Stimulated activated CD8-positive, alpha-beta memory T cell treated with anti-CD3 and anti-CD28 coated beads, Interleukin-2, amount 100 ng/mL, for 1 hour (primary cell): ENCODE measurements around the gene SMCO2.

Experiments
- DNase-seq, 2 donors: peaks; one replicate each; pipeline ENCODE4 v3.0.0-alpha.2; 2020; ENCODE audit warnings: low read depth in 2 of 2

SMCO2 gene

DNA sequence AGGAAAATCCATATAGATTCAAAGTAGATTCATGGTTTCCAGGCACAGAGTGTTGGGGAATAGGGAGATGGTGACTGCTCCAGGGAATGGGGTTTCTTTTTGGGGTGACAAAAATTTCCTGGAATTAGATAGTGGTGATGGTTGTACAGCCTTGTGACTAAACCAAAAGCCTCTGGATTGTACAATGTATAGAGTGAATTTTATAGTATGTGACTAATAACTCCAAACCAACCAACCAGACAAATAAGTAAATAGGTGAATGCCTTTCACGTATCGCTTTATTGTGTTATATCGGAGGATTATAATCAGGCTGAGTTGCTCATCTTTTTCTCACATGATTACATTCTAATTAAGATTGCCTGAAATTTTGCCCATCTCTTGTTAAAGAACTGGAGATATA, 52.8 kb downstream of the SMCO2 start:
- no peak for DNase-seq

DNA sequence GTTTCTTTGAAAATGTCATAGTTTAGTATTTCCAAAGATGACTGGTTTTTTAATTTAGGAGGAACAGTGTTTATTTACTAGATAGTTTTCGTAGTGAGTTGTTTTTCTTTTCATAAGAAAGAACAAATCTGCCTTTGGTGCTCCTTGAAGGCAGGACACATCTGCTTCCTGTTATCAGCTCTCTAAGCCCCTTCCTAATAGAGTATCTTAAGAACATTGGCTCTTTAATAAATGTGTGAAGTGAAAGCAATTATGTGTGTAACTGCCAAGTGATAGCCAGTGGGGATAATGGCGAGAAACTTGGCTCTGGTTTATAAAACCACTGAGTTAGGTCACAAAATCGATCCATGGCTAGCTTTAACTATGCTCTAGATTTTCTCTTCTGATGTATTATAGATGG, 54.0 kb downstream of the SMCO2 start:
- no peak for DNase-seq

DNA sequence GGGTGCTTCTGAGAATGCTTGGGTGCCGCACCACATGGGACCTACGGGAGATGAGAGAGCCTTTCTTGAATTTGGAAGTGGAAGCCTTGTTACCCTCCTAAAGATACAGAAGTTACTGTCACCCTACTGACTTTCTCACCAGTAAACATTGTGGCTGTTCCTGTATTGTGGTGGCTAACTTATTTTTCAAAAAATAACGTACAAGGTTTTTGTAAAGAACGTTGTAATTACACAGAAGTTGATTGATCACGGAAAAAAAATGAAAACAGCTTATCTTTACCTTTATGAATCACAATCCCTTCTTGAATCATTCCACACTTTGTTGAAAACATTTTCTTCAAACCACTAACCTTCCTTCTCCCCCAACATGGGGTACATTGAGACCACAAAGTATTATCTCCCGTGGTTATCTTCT, 55.5 kb downstream of the SMCO2 start:
- no peak for DNase-seq

DNA sequence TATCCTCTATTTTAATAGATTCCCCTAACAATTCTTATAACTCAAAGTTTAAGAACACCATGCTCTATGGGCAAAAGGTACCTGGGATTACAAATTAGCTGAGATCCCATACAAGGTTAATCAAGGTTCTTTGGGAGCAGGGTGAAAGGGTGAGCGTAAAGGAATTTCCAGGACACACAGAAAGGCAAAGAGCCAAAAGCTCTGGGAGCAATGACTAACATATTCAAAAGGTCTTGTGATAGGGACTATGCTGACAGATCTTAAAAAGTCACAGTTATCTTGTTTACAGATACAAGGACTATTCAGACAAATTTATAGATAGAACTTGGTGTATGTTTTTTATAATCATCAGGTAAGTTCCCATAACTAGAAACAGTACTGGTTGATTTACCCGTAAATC, 58.0 kb downstream of the SMCO2 start:
- DNase-seq = no peak

DNA sequence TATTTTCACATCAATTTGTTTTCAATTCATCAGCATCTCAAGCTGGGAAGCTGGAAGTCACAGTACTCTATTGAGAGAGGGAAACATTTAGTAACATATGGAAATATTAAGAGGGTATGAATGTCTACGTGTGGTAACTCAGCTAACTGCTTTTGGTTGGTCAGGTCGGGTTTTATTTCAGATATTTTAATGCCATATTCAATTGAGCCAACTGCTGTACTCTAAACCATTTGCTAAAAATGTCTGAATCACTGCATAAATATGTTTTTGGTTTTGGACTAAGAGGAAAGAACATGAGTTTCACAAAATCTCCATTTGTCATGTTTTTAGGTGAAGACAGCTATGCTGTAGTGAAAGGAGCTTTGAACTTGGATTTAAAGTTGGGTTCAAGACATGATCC, 58.6 kb downstream of the SMCO2 start:
- no peak for DNase-seq

DNA sequence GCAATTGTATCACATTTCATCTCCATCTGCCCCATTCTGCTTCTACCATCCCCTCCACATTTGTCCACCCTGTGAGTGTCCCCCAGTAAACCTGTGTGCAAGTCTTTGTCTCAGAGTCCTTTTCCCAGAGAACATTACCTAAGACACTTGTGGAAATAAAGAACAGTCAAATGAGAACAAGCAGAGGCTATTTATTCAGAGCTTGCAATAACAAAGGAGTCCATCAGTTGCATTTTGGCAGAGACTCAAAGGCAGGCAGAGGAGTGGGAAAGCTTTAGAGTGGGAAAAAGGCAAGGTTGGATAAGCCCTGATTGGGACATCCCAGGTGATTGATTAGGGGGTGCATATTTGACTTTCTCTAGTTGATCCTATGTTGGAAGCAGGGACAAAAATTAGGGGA, 59.2 kb downstream of the SMCO2 start:
- DNase-seq = no peak

DNA sequence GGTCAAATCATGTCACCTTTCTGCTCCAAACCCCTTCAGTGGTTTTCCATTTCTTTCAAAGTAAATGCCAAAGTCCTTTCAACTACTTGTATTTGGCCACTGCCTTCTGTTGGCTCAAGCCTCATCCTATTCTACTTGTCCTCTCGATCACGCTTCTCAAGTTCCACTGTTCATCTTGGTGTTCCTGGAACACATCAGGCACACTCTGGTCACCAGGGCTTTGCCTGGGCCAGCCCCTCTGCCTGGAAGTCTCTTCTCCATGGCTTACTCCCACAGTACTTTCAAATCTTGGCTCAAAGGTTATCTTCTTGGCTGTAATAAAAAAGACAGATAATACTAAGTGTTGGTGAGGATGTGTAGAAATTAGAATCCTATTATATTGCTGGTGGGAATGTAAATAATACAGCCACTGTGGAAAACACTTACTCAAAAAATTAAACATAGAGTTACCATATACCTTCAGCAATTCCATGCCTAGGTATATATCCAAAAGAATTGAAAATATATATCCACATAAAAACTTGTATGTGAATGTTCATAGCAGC, 60.2 kb downstream of the SMCO2 start:
- DNase-seq = no peak

DNA sequence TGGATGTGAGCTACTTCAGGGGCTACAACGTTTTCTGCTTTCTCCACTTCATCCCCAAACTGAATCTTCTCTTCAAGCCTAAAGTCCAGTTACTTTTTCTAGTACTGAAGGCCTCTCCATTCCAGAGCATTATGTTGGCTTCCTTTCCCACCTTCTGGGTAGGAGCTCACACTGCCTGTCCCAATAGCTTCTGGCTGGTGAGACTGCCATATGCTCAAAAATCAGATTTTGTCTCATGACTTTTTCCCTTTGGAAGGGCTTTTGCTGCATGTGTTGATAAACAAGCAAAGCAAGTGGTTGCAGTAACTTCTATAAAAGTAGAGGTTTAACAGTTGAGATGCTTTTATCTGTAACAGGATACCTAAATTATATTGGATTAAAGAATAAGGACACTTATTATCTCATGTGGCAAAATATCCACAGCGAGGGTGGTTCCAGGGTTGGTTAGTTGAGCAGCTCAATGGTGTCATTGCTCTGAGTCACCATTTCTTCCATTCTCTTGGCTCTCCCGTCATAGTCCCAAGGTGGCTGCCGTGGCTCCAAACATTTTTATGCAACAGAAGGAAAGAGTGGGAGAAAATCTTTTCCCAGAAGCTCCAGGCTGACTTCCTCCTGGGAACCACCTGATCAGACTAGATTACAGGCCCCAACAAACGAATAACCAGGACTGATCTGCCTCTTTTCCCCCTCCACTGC, 62.3 kb downstream of the SMCO2 start:
- DNase-seq = no peak

DNA sequence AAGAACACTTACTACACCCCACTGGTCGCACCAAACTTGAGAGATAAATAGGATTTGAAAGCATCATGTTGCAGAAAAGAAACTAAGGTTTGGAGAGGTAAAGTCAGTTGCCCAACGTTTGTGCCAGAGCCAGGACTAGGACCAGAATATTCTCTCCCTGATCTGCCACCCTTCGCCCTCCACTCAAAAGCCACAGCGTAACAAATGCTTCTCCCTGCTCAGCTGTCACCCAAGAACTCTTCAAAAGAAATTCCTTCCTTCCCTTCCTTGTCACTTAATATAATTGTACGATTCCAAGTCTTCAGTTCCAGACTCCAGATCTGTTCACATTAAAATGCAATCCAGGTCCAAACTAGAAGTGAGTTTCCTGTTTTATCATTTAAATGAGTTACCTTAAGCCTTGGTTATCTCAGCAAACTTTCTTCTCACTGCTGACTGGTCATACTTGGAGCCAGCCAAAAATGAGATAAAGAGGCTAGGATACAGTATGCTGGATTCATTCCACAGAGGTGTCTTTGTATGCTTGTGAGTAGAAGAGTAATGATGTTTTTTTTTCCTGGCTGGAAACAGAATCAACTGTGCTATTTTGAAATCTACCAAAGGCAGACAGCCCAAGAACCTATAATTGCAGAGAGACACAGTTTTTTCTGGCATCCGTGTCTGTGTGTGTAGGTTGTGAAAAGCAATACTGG, 64.6 kb downstream of the SMCO2 start:
- no peak for DNase-seq

DNA sequence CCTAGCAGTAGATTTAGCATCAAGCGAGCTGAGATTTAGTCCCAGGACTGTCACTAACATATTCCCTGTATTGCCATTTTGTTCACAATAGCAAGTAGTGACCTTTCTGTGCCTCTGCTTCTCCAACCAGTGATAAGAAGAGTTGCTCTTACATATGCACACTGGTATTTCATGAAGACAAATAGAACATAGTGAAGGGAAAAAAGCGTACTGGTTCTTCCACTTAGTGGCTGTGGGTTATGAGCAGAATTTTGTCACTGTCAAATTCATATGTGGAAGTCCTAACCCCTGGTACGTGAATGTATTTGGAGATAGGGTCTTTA, 65.1 kb downstream of the SMCO2 start:
- DNase-seq = no peak

DNA sequence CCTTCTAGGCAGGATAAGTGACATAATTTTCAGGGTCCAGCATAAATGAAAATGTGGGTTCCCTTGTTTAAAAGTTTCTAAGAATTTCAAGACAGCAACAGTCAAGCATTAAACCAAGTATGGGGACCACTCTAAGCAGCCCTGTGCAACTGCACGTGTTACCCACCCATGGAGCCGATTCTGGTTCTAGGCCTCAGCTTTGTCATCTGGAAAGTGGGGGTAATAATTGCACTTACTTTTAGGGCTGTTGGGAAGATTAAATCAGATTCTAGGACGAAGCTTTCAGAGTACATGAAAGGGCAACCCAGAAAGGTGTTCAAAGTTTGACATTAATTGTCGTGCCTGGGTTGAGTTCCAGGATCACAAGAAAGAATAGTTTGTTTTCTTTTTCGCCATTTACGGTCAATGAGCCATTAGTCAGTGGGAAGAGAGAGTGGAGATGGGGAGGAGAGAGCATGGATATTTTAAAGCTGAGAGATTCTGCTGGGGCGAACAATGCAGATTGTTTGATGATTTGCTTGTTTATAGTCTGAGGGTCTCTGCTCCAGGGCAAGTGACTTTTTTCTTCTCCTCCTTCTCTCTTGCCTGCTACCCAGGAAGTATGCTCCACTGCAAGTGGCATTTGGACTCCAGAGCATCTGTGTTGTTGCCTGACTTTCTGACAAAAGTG, 66.8 kb downstream of the SMCO2 start:
- no peak for DNase-seq

DNA sequence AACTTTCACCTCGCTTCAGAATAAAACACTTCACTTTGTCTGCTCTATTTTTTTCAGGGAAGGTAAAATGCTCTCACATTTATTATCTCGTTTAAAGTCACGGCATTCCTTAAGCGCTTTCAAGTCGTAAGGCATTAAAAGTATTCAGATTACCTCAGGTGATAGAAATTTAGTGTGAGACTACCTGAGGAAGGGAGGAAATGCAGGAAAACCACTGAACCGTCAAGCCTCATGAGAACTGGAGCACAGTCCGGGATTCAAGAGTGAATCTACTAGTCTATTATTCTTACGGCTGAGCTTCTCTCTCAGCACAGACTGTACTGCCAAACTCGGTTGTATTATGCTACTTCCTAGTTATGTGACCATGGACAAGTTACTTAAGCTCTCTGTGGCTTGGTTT, 69.1 kb downstream of the SMCO2 start:
- no peak for DNase-seq

DNA sequence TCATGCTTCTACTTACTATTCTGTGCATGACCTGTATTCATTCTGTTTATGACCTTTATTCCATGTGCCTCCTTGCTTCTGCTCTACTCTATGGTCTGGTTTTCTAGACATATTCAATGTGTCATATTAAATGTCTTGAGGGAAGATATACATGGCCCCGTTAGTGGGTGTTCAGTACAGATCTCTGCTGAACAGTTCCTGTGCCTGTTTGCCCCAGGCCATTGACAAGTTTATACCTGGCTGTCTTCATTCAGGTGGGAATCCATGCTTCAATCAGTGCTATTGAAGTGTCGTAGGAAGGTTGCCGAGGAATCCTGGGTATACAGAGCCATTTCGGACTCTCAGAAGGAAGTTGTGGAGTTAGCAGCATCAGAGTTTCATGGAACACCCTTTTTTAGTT, 70.1 kb downstream of the SMCO2 start:
- DNase-seq = no peak

DNA sequence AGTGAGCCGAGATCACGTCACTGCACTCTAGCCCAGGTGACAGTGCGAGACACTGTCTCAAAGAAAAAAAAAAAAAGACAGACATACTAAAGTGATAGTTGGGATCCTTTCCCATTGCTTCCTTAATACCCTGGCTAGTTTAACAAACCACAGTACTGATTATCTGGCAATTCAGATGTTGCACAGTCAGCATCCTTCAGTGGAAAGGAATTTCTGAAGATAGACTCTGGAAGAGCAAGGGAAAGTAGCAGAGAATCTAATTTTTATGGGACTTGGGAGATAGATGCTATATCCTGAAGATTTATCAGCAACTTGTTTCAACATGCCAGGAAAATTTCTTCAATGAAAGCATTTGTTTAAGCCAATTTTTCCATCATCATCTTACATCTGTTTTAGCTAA, 71.0 kb downstream of the SMCO2 start:
- no peak for DNase-seq

DNA sequence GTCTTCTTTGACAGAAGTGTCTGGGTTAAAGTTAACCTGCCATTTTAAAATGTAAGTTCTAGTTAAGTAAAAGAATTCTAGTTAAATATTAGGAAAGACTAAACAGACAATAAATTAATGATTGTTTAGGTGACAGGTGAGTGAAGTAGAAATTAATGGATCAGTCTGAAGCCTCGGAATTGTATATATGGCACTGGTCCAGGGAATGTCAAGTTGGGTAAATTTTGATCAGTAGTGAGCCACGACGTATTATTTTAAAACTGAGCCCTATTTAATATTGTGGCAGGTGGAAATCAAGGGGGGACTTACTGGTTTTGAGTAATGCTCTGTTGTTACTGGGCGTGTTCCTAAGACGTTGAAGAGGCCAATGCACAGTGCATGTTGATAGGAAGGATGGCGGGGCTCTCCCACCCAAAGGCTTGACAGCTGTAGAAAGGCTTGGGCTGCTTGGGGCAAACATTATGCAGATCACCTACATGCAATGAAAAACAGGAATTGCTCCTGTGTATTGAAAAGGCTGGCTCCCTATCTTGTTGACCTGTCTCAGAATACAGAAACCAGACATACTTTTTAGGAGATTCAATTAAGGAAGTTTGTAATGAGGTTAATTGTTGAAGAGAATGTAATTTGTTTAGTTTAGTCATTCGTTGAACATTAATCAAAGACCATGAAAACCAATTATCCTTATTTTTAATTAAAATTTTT, 71.6 kb downstream of the SMCO2 start:
- DNase-seq = no peak

DNA sequence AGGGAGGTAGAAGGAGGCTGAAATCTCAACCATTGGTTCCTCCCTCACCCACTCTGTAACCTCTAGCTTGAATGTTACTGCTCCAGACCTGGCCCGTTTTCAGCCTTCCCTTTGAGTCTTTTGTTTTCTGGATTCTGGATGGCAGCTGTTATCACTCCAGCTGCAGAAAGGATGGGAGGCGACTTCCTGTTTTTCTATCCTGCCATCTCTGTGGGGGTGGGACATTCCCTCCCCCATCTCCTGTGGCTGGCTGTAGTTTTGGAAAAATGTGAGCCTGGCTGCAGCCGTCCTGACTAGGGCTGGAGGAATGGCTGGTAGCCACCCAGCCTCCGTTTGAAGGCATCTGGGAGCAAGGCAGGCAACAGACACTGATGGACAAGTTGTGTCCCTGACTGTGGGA, 74.5 kb downstream of the SMCO2 start:
- no peak for DNase-seq

DNA sequence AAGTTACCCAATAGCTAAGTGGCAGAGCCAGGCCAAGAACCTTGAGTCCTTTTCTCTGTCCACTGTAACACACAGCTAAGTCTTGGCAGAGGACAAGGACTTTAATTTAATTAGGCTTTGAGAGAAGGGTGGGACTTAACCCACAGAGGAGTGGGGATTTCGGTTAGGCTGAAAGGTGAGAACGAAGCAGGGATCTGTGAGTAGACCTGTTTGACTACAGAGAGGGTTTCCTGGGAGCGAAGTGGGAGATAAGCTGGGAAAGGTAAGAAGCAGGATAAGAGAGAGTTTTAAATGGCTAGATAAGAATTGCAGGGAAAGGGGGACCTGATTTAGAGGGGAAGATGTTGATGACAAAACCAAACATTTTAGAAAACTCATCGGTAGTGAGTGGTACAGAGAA, 75.4 kb downstream of the SMCO2 start:
- no peak for DNase-seq

DNA sequence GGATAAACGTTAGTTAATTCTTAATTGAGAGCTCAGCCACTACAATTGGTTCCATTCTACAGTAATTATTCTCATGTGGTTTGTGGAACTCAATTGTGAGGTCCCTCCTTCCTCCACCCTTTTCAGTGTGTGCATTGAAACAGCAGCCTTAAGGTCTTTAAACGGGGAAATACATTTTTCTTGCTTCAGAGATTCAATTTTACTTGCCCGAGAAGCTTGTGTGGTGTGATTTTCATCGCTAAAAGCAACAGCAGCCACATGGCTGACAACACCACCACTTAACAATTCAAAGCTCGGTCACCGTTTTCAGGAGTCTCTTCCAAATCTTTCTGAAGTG, 76.7 kb downstream of the SMCO2 start:
- no peak for DNase-seq

DNA sequence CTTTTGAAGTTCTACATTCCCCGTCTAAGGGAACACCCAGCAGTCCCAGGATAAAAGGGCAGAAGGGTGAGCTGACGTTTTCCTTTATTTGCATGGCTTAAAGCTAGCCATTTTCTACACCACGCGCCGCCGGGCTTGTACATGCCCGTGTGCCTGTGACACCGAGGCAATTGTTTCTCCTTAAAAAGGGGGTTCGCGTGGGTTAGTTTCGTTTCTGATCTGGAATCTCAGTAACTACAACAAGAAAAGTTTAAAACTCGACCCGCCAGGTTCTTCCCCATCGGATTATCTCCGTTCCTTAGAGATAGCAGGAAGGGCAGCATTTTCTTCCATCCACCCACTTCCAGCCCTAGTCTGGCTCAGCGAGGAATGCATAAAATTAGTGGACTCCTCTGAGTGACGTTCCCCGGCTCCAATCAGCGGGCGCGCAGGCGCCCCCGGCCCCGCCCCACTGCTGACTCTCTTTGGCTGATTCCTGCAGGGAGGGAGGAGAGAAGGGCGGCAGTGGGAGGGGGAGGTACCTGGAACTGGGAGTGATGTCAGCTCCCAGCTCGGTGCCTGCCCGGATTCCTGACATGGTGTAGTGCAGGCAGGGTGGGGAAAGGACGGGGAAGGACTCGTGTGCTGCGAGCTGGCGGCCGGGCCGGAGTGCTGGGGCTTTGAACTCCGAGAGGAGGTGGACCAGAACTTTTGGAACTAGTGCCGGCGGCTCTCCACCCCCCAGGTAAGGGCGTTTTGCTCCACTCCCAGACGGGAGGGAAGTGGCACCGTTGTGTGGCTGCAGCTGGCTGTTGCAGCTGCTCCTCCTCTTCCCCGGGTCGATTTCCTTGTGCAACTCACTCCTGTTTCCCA, 77.3 kb downstream of the SMCO2 start, which contains the start of gene PPFIBP1:
PPFIBP1 (plus strand) TSS at position 565 of the 852 bp plus-strand sequence. CDS start 109,191 bp downstream, outside the sequence.
- DNase-seq = peak; percentile 97 to 98

DNA sequence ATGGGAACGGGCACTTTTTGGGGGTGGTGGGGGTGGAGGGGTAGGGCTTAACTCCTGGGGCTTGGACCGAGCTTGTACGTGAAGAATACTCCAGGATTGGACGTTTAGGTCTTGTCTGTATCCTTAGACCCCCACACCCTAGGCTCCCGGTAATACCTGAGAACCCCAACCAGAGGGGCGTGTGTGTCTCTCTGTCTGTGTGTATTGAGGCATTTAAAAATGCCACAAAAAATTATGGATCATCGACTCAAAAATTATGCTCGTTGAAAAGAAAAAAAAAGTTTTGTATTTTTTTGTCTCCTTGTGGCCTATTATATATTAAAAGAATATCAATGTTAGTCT, 77.9 kb downstream of the SMCO2 start:
- no peak for DNase-seq
